ENCODE results near the gene XRCC4. TPM values are rescaled to one million over a fixed set of nuclear protein-coding genes. Genes with fewer than 3 reads are reported as not detected.
A peak's percentile ranks its signal among the peaks of the same experiment; 100 is the strongest.

XRCC4 gene
- total RNA-seq, 3 donors from 2014 or later = 6.4 to 8.3 (median 8.1) TPM

DNA sequence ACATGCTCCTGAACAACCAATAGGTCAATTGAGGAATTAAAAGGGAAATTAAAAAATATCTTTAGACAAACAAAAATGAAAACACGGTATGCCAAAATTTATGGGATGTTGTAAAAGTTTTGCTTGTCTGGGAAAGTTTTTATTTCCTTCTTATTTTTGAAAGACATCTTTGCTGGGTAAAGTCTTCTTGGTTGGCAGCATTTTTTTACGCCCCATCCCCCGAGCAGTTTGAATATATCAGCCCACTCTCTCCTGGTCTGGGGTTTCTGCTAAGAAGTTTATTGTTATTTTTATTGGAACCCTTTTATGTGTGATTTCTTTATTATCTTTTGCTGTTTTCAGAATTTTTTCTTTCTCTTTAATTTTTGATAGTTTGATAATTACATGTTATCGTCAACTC is 16.3 kb downstream of the XRCC4 start:
- TF ChIP-seq, protein P1, sequence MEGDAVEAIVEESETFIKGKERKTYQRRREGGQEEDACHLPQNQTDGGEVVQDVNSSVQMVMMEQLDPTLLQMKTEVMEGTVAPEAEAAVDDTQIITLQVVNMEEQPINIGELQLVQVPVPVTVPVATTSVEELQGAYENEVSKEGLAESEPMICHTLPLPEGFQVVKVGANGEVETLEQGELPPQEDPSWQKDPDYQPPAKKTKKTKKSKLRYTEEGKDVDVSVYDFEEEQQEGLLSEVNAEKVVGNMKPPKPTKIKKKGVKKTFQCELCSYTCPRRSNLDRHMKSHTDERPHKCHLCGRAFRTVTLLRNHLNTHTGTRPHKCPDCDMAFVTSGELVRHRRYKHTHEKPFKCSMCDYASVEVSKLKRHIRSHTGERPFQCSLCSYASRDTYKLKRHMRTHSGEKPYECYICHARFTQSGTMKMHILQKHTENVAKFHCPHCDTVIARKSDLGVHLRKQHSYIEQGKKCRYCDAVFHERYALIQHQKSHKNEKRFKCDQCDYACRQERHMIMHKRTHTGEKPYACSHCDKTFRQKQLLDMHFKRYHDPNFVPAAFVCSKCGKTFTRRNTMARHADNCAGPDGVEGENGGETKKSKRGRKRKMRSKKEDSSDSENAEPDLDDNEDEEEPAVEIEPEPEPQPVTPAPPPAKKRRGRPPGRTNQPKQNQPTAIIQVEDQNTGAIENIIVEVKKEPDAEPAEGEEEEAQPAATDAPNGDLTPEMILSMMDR (IDR thresholded peaks at IDR 0.05) = no peak
- H3K36me3 ChIP-seq (ENCODE audit: low read depth) = no peaks in the 10 kb centered on the region
- DNase-seq (no peak), ATAC-seq (no peak)
- intact Hi-C loops (cut with DNase I, micrococcal nuclease) = no loop called here
- H3K9me3 ChIP-seq = peaks cover 11% of the 10 kb centered on the region
- H3K4me1 ChIP-seq (ENCODE audit: low read depth) = no peaks in the 10 kb centered on the region
- H3K4me3 ChIP-seq = no peak overlapping the region

DNA sequence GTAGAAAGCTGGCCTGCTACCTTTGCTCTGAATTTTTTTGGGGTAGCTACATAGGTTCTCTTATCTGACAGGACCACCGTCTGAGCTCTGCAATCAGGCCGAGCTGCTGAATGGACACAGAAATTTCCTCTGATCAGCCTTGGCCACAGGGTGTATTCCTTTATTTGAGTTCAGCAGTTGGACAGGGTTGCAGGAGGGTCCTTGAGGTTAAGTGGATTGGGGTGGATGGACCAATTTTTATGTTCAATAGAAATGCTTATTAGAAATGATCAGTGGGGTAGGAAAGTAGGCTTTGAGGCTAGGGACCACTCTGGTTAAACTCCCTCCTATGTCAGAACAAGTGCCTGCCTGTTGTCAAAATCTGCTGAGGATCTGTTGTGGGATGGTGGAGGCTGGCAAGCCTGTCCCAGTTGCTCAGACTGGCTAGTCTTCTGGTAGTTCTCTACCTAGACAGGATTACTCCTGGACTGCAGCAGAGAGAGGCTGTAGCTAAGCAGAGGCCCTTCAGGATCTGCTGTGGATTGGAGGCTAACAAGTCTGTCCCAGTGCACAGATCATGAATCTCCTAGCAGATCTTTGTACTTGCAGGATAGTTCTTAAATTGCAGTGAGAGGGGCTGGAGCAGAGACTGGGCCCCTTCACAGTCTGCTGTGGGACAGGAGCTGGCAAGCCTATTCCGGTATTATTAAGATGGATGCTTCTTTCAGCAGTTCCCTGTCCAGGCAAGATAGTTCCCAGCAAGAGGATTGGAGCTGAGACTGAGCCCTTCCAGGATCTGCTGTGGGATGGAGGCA is 18.0 kb downstream of the XRCC4 start:
- Histone ChIP-seq H3K4me3 (no peak overlapping the region), H3K4me1 (ENCODE audit: low read depth) (no peaks in the 10 kb centered on the region), H3K9me3 (peaks cover 11% of the 10 kb centered on the region), H3K36me3 (ENCODE audit: low read depth) (no peaks in the 10 kb centered on the region)
- intact Hi-C loops (cut with DNase I, micrococcal nuclease) = no loop called here
- ATAC-seq (no peak), DNase-seq (no peak)
- TF ChIP-seq, protein P1 (IDR thresholded peaks at IDR 0.05) = no peak

DNA sequence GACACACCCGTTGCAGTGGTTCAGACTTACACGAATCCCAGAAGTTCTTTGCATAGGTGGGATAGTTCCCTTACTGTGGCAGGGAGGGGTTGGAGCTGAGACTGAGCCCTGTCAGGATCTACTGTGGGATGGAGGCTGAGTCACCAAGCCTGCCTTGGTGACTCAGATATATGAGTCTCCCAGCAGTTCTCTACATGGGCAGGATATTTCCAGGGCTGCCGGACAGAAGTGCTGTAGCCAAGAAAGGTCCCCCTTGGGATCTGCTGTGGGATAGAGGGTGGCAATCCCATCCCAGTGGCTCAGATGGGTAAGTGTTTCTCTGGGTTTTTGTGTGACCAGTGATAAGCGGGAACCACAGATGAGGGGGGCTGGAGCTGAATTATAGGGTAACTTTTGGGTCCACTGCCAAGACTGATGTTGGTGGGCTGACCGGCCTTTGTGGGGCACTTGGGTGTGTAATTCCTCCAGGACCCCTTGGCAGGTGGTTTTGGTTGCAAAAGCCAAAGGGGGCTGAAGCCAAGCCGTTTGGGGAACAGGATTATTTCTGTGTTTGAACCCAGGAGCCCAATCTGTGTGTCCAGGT is 18.7 kb downstream of the XRCC4 start:
- intact Hi-C loops (cut with DNase I, micrococcal nuclease) = no loop called here
- TF ChIP-seq, protein P1 (IDR thresholded peaks at IDR 0.05) = no peak
- no peaks in the 10 kb centered on the region for H3K4me1 ChIP-seq (ENCODE audit: low read depth)
- peaks cover 11% of the 10 kb centered on the region for H3K9me3 ChIP-seq
- ATAC-seq (peak; percentile 25), DNase-seq (no peak)
- no peaks in the 10 kb centered on the region for H3K36me3 ChIP-seq (ENCODE audit: low read depth)
- H3K4me3 ChIP-seq = no peak overlapping the region

DNA sequence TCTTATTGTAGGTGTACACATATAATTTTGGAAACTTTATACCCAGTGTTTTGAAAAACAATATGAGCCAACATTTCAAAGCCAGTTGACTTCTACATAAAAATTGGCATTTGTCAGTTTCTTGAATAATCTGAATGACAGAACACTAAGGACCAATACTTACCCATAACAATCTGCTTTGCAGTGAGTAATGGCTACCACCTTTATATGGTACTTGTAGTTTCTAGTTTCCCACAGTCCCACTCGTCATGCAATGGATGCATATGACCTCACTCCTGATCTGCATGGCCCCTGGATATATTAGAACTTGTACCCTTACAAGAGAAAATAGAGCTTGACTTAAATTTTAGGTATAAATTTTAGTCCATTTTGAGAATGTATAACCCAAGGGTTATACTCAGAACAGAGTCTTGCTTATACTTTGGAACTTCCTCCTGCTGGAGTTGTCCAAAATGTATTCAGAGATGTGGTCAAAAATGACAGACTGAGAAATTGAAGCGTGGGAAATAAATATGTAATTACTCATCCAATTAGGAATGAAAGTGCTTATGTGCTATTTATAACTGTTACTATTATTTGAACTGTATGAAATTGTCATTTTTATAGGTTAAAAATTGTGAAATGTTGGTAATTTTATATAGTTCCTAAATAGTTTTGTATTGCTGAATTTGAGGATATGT is 19.5 kb downstream of the XRCC4 start:
- Histone ChIP-seq H3K36me3 (ENCODE audit: low read depth) (no peaks in the 10 kb centered on the region), H3K4me1 (ENCODE audit: low read depth) (no peaks in the 10 kb centered on the region), H3K9me3 (peaks cover 11% of the 10 kb centered on the region), H3K4me3 (no peak overlapping the region)
- no peak for ATAC-seq
- intact Hi-C loops (cut with DNase I, micrococcal nuclease) = no loop called here
- no peak for DNase-seq
- TF ChIP-seq, protein P1 (IDR thresholded peaks at IDR 0.05) = no peak

DNA sequence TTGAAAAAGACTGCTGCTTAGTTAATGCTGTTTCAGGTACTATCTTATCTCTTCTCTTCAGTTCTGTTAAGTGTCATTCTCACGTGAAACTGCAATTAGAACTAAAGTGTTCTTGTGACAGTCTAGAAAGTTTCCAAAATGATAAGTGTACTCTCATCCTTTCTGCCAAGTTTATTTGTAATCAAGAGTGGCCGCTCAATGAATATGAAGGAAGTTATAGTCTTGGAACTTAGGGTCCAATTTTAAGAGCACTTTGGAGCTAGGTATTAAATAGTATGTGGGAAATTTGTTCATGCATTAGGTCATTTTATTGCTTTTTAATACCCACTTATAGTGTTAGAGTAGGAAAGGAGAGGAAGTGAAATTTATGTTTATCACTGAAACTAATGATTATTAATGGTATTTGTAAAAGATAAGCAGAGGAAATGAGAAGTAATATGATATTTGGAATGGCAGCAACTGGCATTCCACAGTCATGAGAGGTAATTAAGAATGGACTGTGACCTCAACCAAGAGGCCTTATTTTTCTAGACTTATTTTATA is 20.4 kb downstream of the XRCC4 start:
- TF ChIP-seq, protein P1 (IDR thresholded peaks at IDR 0.05) = no peak

More for the DNA sequence above, 20.4 kb downstream of the XRCC4 start:
- DNase-seq (no peak), ATAC-seq (no peak)
- intact Hi-C loops (cut with DNase I, micrococcal nuclease) = no loop called here
- Histone ChIP-seq H3K4me1 (ENCODE audit: low read depth) (no peaks in the 10 kb centered on the region), H3K4me3 (no peak overlapping the region), H3K9me3 (peaks cover 10% of the 10 kb centered on the region), H3K36me3 (ENCODE audit: low read depth) (no peaks in the 10 kb centered on the region)

Data from mucosa of descending colon (tissue), 3 donors.